ENCODE measurements around the gene SAMD8. TPM values are rescaled to one million over a fixed set of nuclear protein-coding genes. Genes with fewer than 3 reads are reported as not detected.

SAMD8 gene
- total RNA-seq, 1 donor from 2014 or later = 23.0 TPM

DNA sequence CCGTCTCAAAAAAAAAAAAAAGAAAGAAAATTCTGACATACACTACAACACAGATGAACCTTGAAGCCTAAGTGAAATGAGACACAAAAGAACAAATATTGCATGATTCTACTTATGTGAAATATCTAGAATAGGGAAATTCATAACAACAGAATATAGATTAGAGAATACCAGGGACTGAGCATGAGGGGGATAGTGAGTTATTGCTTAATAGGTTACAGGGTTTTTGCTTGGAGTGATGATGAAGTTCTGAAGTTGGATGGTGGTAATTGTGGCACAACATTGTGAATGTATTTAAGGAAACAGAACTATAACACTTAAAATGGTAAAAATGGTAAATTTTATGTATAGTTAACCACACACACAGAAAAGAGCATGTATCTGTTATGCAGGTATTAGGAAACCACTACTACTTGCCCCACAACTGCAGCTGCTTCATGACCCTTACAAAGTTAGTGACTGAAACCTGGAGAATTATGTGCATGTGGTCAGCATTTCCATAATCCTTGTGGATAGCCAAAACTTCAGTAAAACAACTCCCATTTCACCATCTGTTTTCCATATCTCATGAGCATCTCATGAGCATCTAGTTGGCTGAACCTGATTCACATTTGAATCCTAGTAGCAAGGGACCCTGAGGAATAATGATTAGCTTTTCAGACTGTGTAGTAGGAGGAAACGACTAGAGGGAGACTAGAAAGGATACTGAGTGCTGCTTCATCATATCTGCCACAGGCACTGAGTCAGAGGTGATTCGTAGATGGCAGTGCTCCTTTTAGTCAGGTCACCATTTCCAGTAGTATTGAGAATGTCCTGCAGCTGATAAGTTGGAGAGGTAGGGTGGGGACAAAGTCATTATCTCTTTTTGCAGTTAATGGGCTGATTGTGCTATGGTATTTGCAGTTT, 26.3 kb downstream of the SAMD8 start:
- no peaks in the 10 kb centered on the region for H3K27me3 ChIP-seq
- H3K36me3 ChIP-seq = no peaks in the 10 kb centered on the region
- intact Hi-C loops (cut with DNase I) = no loop called here
- TF ChIP-seq, protein P1, sequence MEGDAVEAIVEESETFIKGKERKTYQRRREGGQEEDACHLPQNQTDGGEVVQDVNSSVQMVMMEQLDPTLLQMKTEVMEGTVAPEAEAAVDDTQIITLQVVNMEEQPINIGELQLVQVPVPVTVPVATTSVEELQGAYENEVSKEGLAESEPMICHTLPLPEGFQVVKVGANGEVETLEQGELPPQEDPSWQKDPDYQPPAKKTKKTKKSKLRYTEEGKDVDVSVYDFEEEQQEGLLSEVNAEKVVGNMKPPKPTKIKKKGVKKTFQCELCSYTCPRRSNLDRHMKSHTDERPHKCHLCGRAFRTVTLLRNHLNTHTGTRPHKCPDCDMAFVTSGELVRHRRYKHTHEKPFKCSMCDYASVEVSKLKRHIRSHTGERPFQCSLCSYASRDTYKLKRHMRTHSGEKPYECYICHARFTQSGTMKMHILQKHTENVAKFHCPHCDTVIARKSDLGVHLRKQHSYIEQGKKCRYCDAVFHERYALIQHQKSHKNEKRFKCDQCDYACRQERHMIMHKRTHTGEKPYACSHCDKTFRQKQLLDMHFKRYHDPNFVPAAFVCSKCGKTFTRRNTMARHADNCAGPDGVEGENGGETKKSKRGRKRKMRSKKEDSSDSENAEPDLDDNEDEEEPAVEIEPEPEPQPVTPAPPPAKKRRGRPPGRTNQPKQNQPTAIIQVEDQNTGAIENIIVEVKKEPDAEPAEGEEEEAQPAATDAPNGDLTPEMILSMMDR (IDR thresholded peaks at IDR 0.05) = no peak
- H3K9me3 ChIP-seq = no peaks in the 10 kb centered on the region
- no peak overlapping the region for H3K27ac ChIP-seq
- peaks cover 15% of the 10 kb centered on the region for H3K4me1 ChIP-seq
- no peak for ATAC-seq
- H3K4me3 ChIP-seq = no peak overlapping the region
- no peak for DNase-seq

DNA sequence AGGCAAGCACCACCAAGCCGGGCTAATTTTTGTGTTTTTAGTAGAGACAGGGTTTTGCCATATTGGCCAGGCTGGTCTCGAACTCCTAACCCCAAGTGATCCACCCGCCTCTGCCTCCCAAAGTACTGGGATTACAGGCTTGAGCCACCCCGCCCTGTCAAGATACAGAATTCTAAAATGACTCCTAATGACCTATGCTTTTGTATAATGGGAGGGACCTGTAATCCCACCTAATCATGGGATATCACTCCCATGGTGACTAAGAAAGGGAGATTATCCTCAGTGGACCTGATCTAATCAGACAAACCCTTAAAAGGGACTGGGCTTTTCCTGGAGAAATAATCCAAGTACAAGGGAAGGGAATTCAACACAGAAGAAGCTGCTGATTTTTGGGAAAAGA, 28.8 kb downstream of the SAMD8 start:
- intact Hi-C loops (cut with DNase I) = no loop called here
- Histone ChIP-seq H3K4me3 (no peak overlapping the region), H3K4me1 (peaks cover 25% of the 10 kb centered on the region), H3K27ac (no peak overlapping the region), H3K27me3 (no peaks in the 10 kb centered on the region), H3K9me3 (no peaks in the 10 kb centered on the region), H3K36me3 (no peaks in the 10 kb centered on the region)
- TF ChIP-seq, protein P1 (IDR thresholded peaks at IDR 0.05) = no peak
- DNase-seq (no peak), ATAC-seq (no peak)

DNA sequence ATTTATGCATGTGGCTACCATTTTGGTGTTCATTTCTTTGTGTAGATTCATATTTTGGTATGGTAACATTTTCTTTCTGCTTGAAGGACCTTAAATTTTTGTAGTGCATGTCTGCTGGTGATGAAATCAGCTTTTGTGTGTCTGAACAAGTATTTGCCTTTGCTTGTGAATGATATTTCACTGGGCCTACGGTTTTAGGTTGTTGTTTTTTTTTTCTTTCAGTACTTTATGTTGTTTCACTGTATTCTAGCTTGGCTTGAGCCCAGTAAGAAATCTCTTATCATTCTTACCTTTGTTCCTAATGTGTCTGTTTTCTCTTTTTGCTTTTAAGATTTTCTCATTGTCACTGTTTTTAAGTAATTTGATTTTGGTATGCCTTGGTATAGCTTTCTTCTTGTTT, 31.9 kb downstream of the SAMD8 start:
- no peak for DNase-seq
- intact Hi-C loops (cut with DNase I) = no loop called here

DNA sequence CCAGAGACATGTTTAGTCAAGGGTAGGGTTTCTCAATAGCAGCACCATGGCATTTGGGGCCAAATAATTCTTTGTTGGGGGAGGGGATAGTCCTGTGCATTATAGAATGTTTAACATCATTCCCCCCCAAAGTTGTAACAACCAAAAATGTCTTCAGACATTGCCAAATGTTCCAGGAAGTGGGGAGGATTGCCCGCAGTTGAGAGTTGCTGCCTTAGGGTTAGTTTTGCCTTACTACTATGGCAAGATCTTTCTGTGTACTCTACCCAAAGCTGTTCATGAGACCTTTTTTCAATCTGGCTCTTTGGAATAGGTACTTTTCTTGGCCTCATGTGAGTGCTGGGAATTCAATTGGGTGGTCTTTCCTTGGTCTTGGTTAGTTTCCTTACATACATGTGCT, 34.1 kb downstream of the SAMD8 start:
- peaks cover 2% of the 10 kb centered on the region for H3K36me3 ChIP-seq
- no peaks in the 10 kb centered on the region for H3K27me3 ChIP-seq
- H3K4me1 ChIP-seq = peaks cover 10% of the 10 kb centered on the region
- H3K4me3 ChIP-seq = no peak overlapping the region
- H3K27ac ChIP-seq = no peak overlapping the region
- H3K9me3 ChIP-seq = no peaks in the 10 kb centered on the region
- TF ChIP-seq, protein P1 (IDR thresholded peaks at IDR 0.05) = no peak
- DNase-seq = no peak
- no peak for ATAC-seq
- intact Hi-C loops (cut with DNase I) = no loop called here

More for the DNA sequence above, 31.9 kb downstream of the SAMD8 start:
- H3K36me3 ChIP-seq = no peaks in the 10 kb centered on the region
- no peaks in the 10 kb centered on the region for H3K27me3 ChIP-seq
- H3K4me1 ChIP-seq = peaks cover 12% of the 10 kb centered on the region
- peak overlapping the region; percentile 9 for H3K27ac ChIP-seq
- no peak overlapping the region for H3K4me3 ChIP-seq
- no peaks in the 10 kb centered on the region for H3K9me3 ChIP-seq
- TF ChIP-seq, protein P1 (IDR thresholded peaks at IDR 0.05) = no peak
- ATAC-seq = no peak

DNA sequence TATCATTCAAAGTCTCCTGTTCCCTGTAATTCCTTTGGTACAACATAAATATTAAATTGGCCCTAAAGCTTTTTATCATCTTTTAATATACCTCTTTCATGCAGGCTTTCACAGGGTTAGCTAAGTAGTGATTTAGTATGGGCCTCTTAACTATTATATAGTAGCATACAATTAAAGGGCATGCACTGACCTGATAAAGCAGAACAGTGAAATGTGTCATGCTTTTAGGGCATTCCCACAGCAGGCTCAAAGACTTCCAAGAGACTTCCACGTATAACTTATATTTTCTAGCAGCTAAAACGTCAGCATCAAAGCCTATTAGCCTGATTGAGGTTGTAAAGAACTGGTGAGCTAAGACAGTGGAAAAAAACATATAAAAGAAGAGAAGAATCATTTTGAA, 35.3 kb downstream of the SAMD8 start:
- Histone ChIP-seq H3K4me1 (peaks cover 10% of the 10 kb centered on the region), H3K27me3 (no peaks in the 10 kb centered on the region), H3K4me3 (no peak overlapping the region), H3K36me3 (peaks cover 14% of the 10 kb centered on the region), H3K27ac (no peak overlapping the region), H3K9me3 (no peaks in the 10 kb centered on the region)
- ATAC-seq (no peak), DNase-seq (no peak)
- TF ChIP-seq, protein P1 (IDR thresholded peaks at IDR 0.05) = no peak
- intact Hi-C loops (cut with DNase I) = no loop called here

Measured in upper lobe of right lung (tissue), 1 donor.